ENCODE measurements around the gene OCA2.

DNA sequence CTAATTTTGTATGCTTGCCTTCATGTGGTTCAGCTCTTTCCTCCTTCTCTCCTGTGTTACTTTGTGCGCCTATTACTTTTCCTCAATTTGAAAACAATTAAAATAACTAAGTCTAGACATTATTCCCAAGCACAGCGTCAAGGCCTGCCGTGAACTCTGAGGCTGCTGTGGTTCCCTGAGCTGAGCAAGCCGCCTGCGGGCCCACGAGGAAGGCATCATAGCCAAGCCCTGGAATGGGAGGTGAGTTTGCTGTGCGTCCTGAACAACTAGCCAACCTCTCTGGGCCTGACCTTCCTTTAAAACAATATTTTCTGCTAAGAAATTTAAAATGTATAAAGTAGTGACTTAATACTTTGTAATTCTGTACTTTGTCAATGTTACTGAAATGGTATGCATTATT is 327.2 kb downstream of the OCA2 start:
- TF ChIP-seq EZH2phosphoT487 (IDR thresholded peaks at IDR 0.05; ENCODE audit: insufficient read depth, low read depth) (no peak), EZH2 (IDR thresholded peaks at IDR 0.05; ENCODE audit: insufficient read depth, poor library complexity, severe bottlenecking) (no peak)

Measured in GM23248 (cell line).